WTC11 (cell line): ENCODE results near the gene PCSK9. TPM values are rescaled to one million over a fixed set of nuclear protein-coding genes. Genes with fewer than 3 reads are reported as not detected.

Experiments used
- ATAC-seq: fragments of 200-7000 bp; cut with Tn5 transposase; 2 replicates; pipeline ENCODE4 v1.10.0; 2021; ENCODE audit warnings: mild to moderate bottlenecking, moderate library complexity
- CTCF ChIA-PET: fragments of 300-600 bp; sonication (Branson Sonifier 250); formaldehyde crosslinking; loops from one replicate; lab custom pipeline; 2021; ENCODE audit warnings: antibody characterized with exemption; lab: Charles Lee
- POLR2A ChIA-PET: fragments of 350-600 bp; sonication (Branson Sonifier 250); formaldehyde crosslinking; loops from one replicate; lab custom pipeline; 2021; ENCODE audit warnings: antibody characterized with exemption; lab: Charles Lee
- DNase-seq: peaks from one replicate; pipeline ENCODE4 v3.0.0; 2021; ENCODE audit warnings: low spot score
- H3K27ac Mint-ChIP-seq: 2 replicates; pipeline ENCODE4 v1.8.0; 2021; ENCODE audit warnings: mixed read lengths
- H3K27me3 Mint-ChIP-seq: 2 replicates; pipeline ENCODE4 v1.8.0; 2021; ENCODE audit warnings: low read depth, mild to moderate bottlenecking, moderate library complexity, mixed read lengths
- H3K36me3 Mint-ChIP-seq: 2 replicates; pipeline ENCODE4 v1.8.0; 2021; ENCODE audit warnings: mixed read lengths
- H3K4me1 Mint-ChIP-seq: 2 replicates; pipeline ENCODE4 v1.8.0; 2022; ENCODE audit warnings: mixed read lengths
- H3K4me3 Mint-ChIP-seq: 2 replicates; pipeline ENCODE4 v1.8.0; 2021; ENCODE audit warnings: mild to moderate bottlenecking, moderate library complexity, mixed read lengths
- H3K9me3 Mint-ChIP-seq: 2 replicates; pipeline ENCODE4 v1.8.0; 2021; ENCODE audit warnings: mixed read lengths
- IRF1 ChIP-seq: sonication (generic); formaldehyde crosslinking; IDR thresholded peaks from 2 replicates; pipeline ENCODE4 v1.8.0; 2023; ENCODE audit warnings: missing genetic modification reagents
- JUN ChIP-seq: sonication (generic); formaldehyde crosslinking; IDR thresholded peaks from 2 replicates; pipeline ENCODE4 v1.8.0; 2023; ENCODE audit warnings: mild to moderate bottlenecking, missing genetic modification reagents
- KAT7 ChIP-seq: sonication (generic); formaldehyde crosslinking; IDR thresholded peaks from 2 replicates; pipeline ENCODE4 v1.8.1; 2023; ENCODE audit warnings: missing genetic modification reagents, mild to moderate bottlenecking, borderline replicate concordance
- NFE2L1 ChIP-seq: sonication (generic); formaldehyde crosslinking; IDR thresholded peaks from 2 replicates; pipeline ENCODE4 v1.8.1; 2023; ENCODE audit warnings: missing genetic modification reagents
- NR1H2 ChIP-seq: sonication (generic); formaldehyde crosslinking; IDR thresholded peaks from 2 replicates; pipeline ENCODE4 v1.9.0; 2021; ENCODE audit warnings: mild to moderate bottlenecking, moderate library complexity, missing genetic modification reagents
- NR2C2 ChIP-seq: sonication (generic); formaldehyde crosslinking; IDR thresholded peaks from 2 replicates; pipeline ENCODE4 v1.8.0; 2022; ENCODE audit warnings: mild to moderate bottlenecking, missing genetic modification reagents
- PREB ChIP-seq: sonication (generic); formaldehyde crosslinking; IDR thresholded peaks from 2 replicates; pipeline ENCODE4 v1.8.1; 2022; ENCODE audit warnings: mild to moderate bottlenecking, missing genetic modification reagents, moderate library complexity, borderline replicate concordance
- PRRX2 ChIP-seq: fragments of 250-450 bp; sonication (Bioruptor Pico); IDR thresholded peaks from 2 replicates; pipeline ENCODE4 v1.8.0; 2021; ENCODE audit warnings: mild to moderate bottlenecking
- SOX15 ChIP-seq: fragments of 250-450 bp; sonication (Bioruptor Pico); IDR thresholded peaks from 2 replicates; pipeline ENCODE4 v1.9.0; 2021; ENCODE audit warnings: mild to moderate bottlenecking
- ZBTB21 ChIP-seq: sonication (generic); formaldehyde crosslinking; IDR thresholded peaks from 2 replicates; pipeline ENCODE4 v1.8.1; 2023; ENCODE audit warnings: mild to moderate bottlenecking, missing genetic modification reagents, borderline replicate concordance
- ZNF263 ChIP-seq: sonication (generic); formaldehyde crosslinking; IDR thresholded peaks from 2 replicates; pipeline ENCODE4 v1.8.1; 2022; ENCODE audit warnings: low read depth, mild to moderate bottlenecking, moderate library complexity, missing genetic modification reagents
- ZNF281 ChIP-seq: sonication (generic); formaldehyde crosslinking; IDR thresholded peaks from 2 replicates; pipeline ENCODE4 v1.8.0; 2023; ENCODE audit warnings: mild to moderate bottlenecking, missing genetic modification reagents
- ZNF317 ChIP-seq: sonication (generic); formaldehyde crosslinking; IDR thresholded peaks from 2 replicates; pipeline ENCODE4 v1.8.1; 2023; ENCODE audit warnings: low read depth, mild to moderate bottlenecking, moderate library complexity, missing genetic modification reagents, borderline replicate concordance
- ZNF396 ChIP-seq: fragments of 250-450 bp; sonication (Bioruptor Pico); IDR thresholded peaks from 2 replicates; pipeline ENCODE4 v1.8.0; 2021; ENCODE audit warnings: mild to moderate bottlenecking, moderate library complexity, borderline replicate concordance
- ZNF425 ChIP-seq: fragments of 250-450 bp; sonication (Bioruptor Pico); conservative IDR thresholded peaks from 2 replicates; pipeline ENCODE4 v1.9.0; 2021; ENCODE audit warnings: mild to moderate bottlenecking
- total RNA-seq: library from RNA; stranded (reverse); gene quantifications from 3 replicates; pipeline ENCODE4 v1.2.3, GENCODE V29; 2021
- TF ChIP-seq, protein P1 (sequence below): sonication (generic); formaldehyde crosslinking; conservative IDR thresholded peaks from 2 replicates; pipeline ENCODE4 v1.8.1; 2023; ENCODE audit warnings: mild to moderate bottlenecking, low read depth, missing genetic modification reagents, moderate library complexity
- TF ChIP-seq, protein P2 (sequence below): sonication (generic); formaldehyde crosslinking; IDR thresholded peaks from 2 replicates; pipeline ENCODE4 v1.8.1; 2023; ENCODE audit warnings: mild to moderate bottlenecking, missing genetic modification reagents
- TF ChIP-seq, protein P3 (sequence below): sonication (generic); formaldehyde crosslinking; IDR thresholded peaks from 2 replicates; pipeline ENCODE4 v1.8.0; 2022; ENCODE audit warnings: mild to moderate bottlenecking, missing genetic modification reagents
- TF ChIP-seq, protein P4 (sequence below): sonication (generic); formaldehyde crosslinking; IDR thresholded peaks from 2 replicates; pipeline ENCODE4 v1.8.1; 2023; ENCODE audit warnings: mild to moderate bottlenecking, missing genetic modification reagents, moderate library complexity

The PCSK9 gene
- total RNA-seq, 1 experiment from 2014 or later, result 73.2 TPM

GRCh38 chr1:55041613-55042012 lies 2.3 kb downstream of the PCSK9 start:
- ATAC-seq (no peak), DNase-seq (no peak)
- TF ChIP-seq ZBTB21 (CRISPR knock-in tag) (no peak), ZNF263 (CRISPR knock-in tag) (no peak), ZNF281 (CRISPR knock-in tag) (no peak), SOX15 (CRISPR knock-in tag) (no peak), NFE2L1 (no peak), ZNF396 (CRISPR knock-in tag) (no peak), NR1H2 (CRISPR knock-in tag) (no peak), IRF1 (CRISPR knock-in tag) (no peak), ZNF317 (CRISPR knock-in tag) (no peak), NR2C2 (CRISPR knock-in tag) (no peak)
- TF ChIP-seq, protein P1, sequence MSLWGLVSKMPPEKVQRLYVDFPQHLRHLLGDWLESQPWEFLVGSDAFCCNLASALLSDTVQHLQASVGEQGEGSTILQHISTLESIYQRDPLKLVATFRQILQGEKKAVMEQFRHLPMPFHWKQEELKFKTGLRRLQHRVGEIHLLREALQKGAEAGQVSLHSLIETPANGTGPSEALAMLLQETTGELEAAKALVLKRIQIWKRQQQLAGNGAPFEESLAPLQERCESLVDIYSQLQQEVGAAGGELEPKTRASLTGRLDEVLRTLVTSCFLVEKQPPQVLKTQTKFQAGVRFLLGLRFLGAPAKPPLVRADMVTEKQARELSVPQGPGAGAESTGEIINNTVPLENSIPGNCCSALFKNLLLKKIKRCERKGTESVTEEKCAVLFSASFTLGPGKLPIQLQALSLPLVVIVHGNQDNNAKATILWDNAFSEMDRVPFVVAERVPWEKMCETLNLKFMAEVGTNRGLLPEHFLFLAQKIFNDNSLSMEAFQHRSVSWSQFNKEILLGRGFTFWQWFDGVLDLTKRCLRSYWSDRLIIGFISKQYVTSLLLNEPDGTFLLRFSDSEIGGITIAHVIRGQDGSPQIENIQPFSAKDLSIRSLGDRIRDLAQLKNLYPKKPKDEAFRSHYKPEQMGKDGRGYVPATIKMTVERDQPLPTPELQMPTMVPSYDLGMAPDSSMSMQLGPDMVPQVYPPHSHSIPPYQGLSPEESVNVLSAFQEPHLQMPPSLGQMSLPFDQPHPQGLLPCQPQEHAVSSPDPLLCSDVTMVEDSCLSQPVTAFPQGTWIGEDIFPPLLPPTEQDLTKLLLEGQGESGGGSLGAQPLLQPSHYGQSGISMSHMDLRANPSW, result no peak
- TF ChIP-seq, protein P2, sequence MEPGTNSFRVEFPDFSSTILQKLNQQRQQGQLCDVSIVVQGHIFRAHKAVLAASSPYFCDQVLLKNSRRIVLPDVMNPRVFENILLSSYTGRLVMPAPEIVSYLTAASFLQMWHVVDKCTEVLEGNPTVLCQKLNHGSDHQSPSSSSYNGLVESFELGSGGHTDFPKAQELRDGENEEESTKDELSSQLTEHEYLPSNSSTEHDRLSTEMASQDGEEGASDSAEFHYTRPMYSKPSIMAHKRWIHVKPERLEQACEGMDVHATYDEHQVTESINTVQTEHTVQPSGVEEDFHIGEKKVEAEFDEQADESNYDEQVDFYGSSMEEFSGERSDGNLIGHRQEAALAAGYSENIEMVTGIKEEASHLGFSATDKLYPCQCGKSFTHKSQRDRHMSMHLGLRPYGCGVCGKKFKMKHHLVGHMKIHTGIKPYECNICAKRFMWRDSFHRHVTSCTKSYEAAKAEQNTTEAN, result no peak
- TF ChIP-seq, protein P3, sequence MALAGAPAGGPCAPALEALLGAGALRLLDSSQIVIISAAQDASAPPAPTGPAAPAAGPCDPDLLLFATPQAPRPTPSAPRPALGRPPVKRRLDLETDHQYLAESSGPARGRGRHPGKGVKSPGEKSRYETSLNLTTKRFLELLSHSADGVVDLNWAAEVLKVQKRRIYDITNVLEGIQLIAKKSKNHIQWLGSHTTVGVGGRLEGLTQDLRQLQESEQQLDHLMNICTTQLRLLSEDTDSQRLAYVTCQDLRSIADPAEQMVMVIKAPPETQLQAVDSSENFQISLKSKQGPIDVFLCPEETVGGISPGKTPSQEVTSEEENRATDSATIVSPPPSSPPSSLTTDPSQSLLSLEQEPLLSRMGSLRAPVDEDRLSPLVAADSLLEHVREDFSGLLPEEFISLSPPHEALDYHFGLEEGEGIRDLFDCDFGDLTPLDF, result no peak
- ChIA-PET POLR2A (no interaction called here), CTCF (interaction anchor here (1.2 to 8.7 kb wide), 4 partner anchors 20 to 97 kb away, joined by 5 to 64 read pairs (median 16); no protein-coding TSS in a partner anchor)
- peak overlapping the region; percentile 86 for H3K4me3 Mint-ChIP-seq
- H3K4me1 Mint-ChIP-seq, result peaks cover 48% of the 10 kb centered on the region
- H3K27me3 Mint-ChIP-seq, result peaks cover 48% of the 10 kb centered on the region
- no peak overlapping the region for H3K27ac Mint-ChIP-seq
- peaks cover 8% of the 10 kb centered on the region for H3K36me3 Mint-ChIP-seq
- H3K9me3 Mint-ChIP-seq, result no peaks in the 10 kb centered on the region

GRCh38 chr1:55043011-55043410 lies 3.7 kb downstream of the PCSK9 start:
- ChIA-PET POLR2A (no interaction called here), CTCF (interaction anchor here (4.6 to 8.7 kb wide), 2 partner anchors 21 to 98 kb away, joined by 17 to 64 read pairs; no protein-coding TSS in a partner anchor)
- no peak for DNase-seq
- H3K4me1 Mint-ChIP-seq, result peaks cover 44% of the 10 kb centered on the region
- H3K27me3 Mint-ChIP-seq, result peaks cover 36% of the 10 kb centered on the region
- no peak overlapping the region for H3K4me3 Mint-ChIP-seq
- H3K9me3 Mint-ChIP-seq, result no peaks in the 10 kb centered on the region
- peaks cover 18% of the 10 kb centered on the region for H3K36me3 Mint-ChIP-seq
- ATAC-seq, result no peak
- no peak overlapping the region for H3K27ac Mint-ChIP-seq
- no peak for TF ChIP-seq KAT7 (CRISPR knock-in tag)
- no peak for TF ChIP-seq JUN (CRISPR knock-in tag)
- TF ChIP-seq PRRX2 (CRISPR knock-in tag), result no peak
- TF ChIP-seq, protein P4, sequence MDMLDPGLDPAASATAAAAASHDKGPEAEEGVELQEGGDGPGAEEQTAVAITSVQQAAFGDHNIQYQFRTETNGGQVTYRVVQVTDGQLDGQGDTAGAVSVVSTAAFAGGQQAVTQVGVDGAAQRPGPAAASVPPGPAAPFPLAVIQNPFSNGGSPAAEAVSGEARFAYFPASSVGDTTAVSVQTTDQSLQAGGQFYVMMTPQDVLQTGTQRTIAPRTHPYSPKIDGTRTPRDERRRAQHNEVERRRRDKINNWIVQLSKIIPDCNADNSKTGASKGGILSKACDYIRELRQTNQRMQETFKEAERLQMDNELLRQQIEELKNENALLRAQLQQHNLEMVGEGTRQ (CRISPR knock-in tag), result no peak
- TF ChIP-seq ZNF425 (CRISPR knock-in tag), result no peak
- TF ChIP-seq SOX15 (CRISPR knock-in tag), result no peak
- no peak for TF ChIP-seq PREB
- no peak for TF ChIP-seq ZNF396 (CRISPR knock-in tag)
